SK-N-SH treated with all-trans-retinoic acid at 6 μM for 48 hours (cell line): Measurements from ENCODE around the gene TPRG1.

Source experiments
- ATAC-seq: fragments of 200-7000 bp; cut with Tn5 transposase; 3 replicates; pipeline ENCODE4 v1.9.1; 2020; ENCODE audit warnings: mild to moderate bottlenecking, moderate library complexity
- ARNTL ChIP-seq: fragments of 450-650 bp; formaldehyde crosslinking; IDR thresholded peaks from 2 replicates; pipeline ENCODE4 v1.5.0; 2020; ENCODE audit warnings: low read depth, mild to moderate bottlenecking, moderate library complexity, borderline replicate concordance
- BACH2 ChIP-seq: fragments of 250-450 bp; sonication (Bioruptor Pico); IDR thresholded peaks from 2 replicates; pipeline ENCODE4 v1.9.0; 2021; ENCODE audit warnings: mild to moderate bottlenecking, borderline replicate concordance
- CSDC2 ChIP-seq: fragments of 250-450 bp; sonication (Bioruptor Pico); IDR thresholded peaks from 2 replicates; pipeline ENCODE4 v1.5.0; 2020; ENCODE audit warnings: mild to moderate bottlenecking, moderate library complexity
- CSRNP3 ChIP-seq: fragments of 250-450 bp; sonication (Bioruptor Pico); IDR thresholded peaks from 2 replicates; pipeline ENCODE4 v1.5.1; 2021; ENCODE audit warnings: mild to moderate bottlenecking, moderate library complexity
- OSR1 ChIP-seq: fragments of 250-450 bp; sonication (Bioruptor Pico); IDR thresholded peaks from 2 replicates; pipeline ENCODE4 v1.8.0; 2022; ENCODE audit warnings: moderate library complexity, mild to moderate bottlenecking, inconsistent platforms
- PPARA ChIP-seq: fragments of 250-450 bp; sonication (Bioruptor Pico); IDR thresholded peaks from 2 replicates; pipeline ENCODE4 v1.5.0; 2020; ENCODE audit warnings: mild to moderate bottlenecking, borderline replicate concordance
- RARB ChIP-seq: fragments of 250-450 bp; sonication (Bioruptor Pico); IDR thresholded peaks from 2 replicates; pipeline ENCODE4 v1.8.0; 2021; ENCODE audit warnings: mild to moderate bottlenecking, moderate library complexity
- SNAI2 ChIP-seq: fragments of 250-450 bp; sonication (Bioruptor Pico); IDR thresholded peaks from 2 replicates; pipeline ENCODE4 v1.5.0; 2020; ENCODE audit warnings: mild to moderate bottlenecking, moderate library complexity
- TCF4 ChIP-seq: fragments of 250-450 bp; sonication (Bioruptor Pico); IDR thresholded peaks from 2 replicates; pipeline ENCODE4 v1.8.0; 2021; ENCODE audit warnings: mild to moderate bottlenecking, moderate library complexity, borderline replicate concordance
- TOX ChIP-seq: fragments of 250-450 bp; sonication (Bioruptor Pico); IDR thresholded peaks from 2 replicates; pipeline ENCODE4 v1.8.0; 2021; ENCODE audit warnings: mild to moderate bottlenecking, moderate library complexity, borderline replicate concordance
- TSHZ2 ChIP-seq: fragments of 250-450 bp; sonication (Bioruptor Pico); IDR thresholded peaks from 2 replicates; pipeline ENCODE4 v1.5.0; 2020; ENCODE audit warnings: mild to moderate bottlenecking, moderate library complexity
- ZFP3 ChIP-seq: fragments of 250-450 bp; sonication (Bioruptor Pico); IDR thresholded peaks from 2 replicates; pipeline ENCODE4 v1.5.0; 2020; ENCODE audit warnings: mild to moderate bottlenecking, moderate library complexity
- ZFP30 ChIP-seq: fragments of 450-650 bp; formaldehyde crosslinking; IDR thresholded peaks from 2 replicates; pipeline ENCODE4 v1.5.0; 2022; ENCODE audit warnings: mild to moderate bottlenecking, moderate library complexity
- ZNF565 ChIP-seq: fragments of 450-650 bp; formaldehyde crosslinking; conservative IDR thresholded peaks from 2 replicates; pipeline ENCODE4 v1.5.0; 2020; ENCODE audit warnings: low read depth, mild to moderate bottlenecking, moderate library complexity
- ZNF70 ChIP-seq: fragments of 450-650 bp; formaldehyde crosslinking; IDR thresholded peaks from 2 replicates; pipeline ENCODE4 v1.5.0; 2020; ENCODE audit warnings: mild to moderate bottlenecking, moderate library complexity
- ZNF8 ChIP-seq: fragments of 450-650 bp; formaldehyde crosslinking; IDR thresholded peaks from 2 replicates; pipeline ENCODE4 v1.5.0; 2020; ENCODE audit warnings: mild to moderate bottlenecking, moderate library complexity

The TPRG1 gene

GRCh38 chr3:189278221-189278620 is 106.5 kb downstream of the TPRG1 start:
- TF ChIP-seq ARNTL (CRISPR knock-in tag) (no peak), RARB (CRISPR knock-in tag) (no peak), ZFP3 (CRISPR knock-in tag) (no peak), CSDC2 (CRISPR knock-in tag) (no peak), OSR1 (CRISPR knock-in tag) (no peak), TSHZ2 (CRISPR knock-in tag) (no peak), PPARA (CRISPR knock-in tag) (no peak), TCF4 (CRISPR knock-in tag) (no peak), ZNF70 (CRISPR knock-in tag) (no peak), CSRNP3 (no peak), TOX (CRISPR knock-in tag) (no peak), ZNF8 (CRISPR knock-in tag) (no peak)
- ATAC-seq: no peak

- ATAC-seq: no peak
- TF ChIP-seq ZFP3 (CRISPR knock-in tag): no peak
- TF ChIP-seq, all 23 proteins: peak for 0
Measured at GRCh38 chr3:189282189-189282588, 110.4 kb downstream of the TPRG1 start.

- TF ChIP-seq ARNTL (CRISPR knock-in tag) (no peak), TSHZ2 (CRISPR knock-in tag) (no peak), ZNF565 (CRISPR knock-in tag) (no peak), RARB (CRISPR knock-in tag) (no peak), BACH2 (CRISPR knock-in tag) (no peak), ZNF8 (CRISPR knock-in tag) (no peak), OSR1 (CRISPR knock-in tag) (no peak), PPARA (CRISPR knock-in tag) (no peak), TCF4 (CRISPR knock-in tag) (no peak)
- ATAC-seq: no peak
Measured at GRCh38 chr3:189282741-189283140, 111.0 kb downstream of the TPRG1 start.

GRCh38 chr3:189286188-189286587 is 114.4 kb downstream of the TPRG1 start:
- no peak for TF ChIP-seq TCF4 (CRISPR knock-in tag)
- no peak for ATAC-seq

- TF ChIP-seq BACH2 (CRISPR knock-in tag): no peak
- ATAC-seq: no peak
Measured at GRCh38 chr3:189286916-189287315, 115.1 kb downstream of the TPRG1 start.

- no peak for TF ChIP-seq OSR1 (CRISPR knock-in tag)
- TF ChIP-seq RARB (CRISPR knock-in tag): no peak
- no peak for TF ChIP-seq BACH2 (CRISPR knock-in tag)
- TF ChIP-seq ZFP30 (CRISPR knock-in tag): no peak
- no peak for TF ChIP-seq SNAI2 (CRISPR knock-in tag)
- TF ChIP-seq CSRNP3: no peak
- ATAC-seq: no peak
Measured at GRCh38 chr3:189288348-189289235, 116.8 kb downstream of the TPRG1 start.
